GM12878 (cell line): Measurements from ENCODE around the gene IKZF1. TPM values are rescaled to one million over a fixed set of nuclear protein-coding genes. Genes with fewer than 3 reads are reported as not detected.

Source experiments
- ATAC-seq: fragments of 200-7000 bp; cut with Tn5 transposase; 3 replicates; pipeline ENCODE4 v1.9.1; 2020; ENCODE audit warnings: mild to moderate bottlenecking, moderate library complexity
- BruUV-seq: library from RNA; stranded (reverse); fragments of 400-500 nt; replicated peaks from 2 replicates; lab custom pipeline; 2021; lab: Mats Ljungman, UMichigan
- CTCF ChIA-PET: fragments of 300-600 bp; sonication (Branson Sonifier 250); formaldehyde crosslinking; extraction: SDS; loops from one replicate; lab custom pipeline; 2021; ENCODE audit warnings: inconsistent platforms; lab: Yijun Ruan, JAX
- POLR2A ChIA-PET: fragments of 350-600 bp; formaldehyde crosslinking; extraction: SDS; loops from one replicate; lab custom pipeline; 2021; ENCODE audit warnings: inconsistent platforms; lab: Charles Lee
- RAD21 ChIA-PET: fragments of 300-600 bp; sonication (Branson Sonifier 250); formaldehyde crosslinking; loops from one replicate; lab custom pipeline; 2023; ENCODE audit warnings: antibody characterized with exemption; ENCODE audit not compliant: unreplicated experiment; lab: Charles Lee
- SMC1A ChIA-PET: fragments of 300-600 bp; sonication (Branson Sonifier 250); formaldehyde crosslinking; loops from one replicate; lab custom pipeline; 2023; ENCODE audit not compliant: unreplicated experiment, uncharacterized antibody; lab: Charles Lee
- DNase-seq: peaks from one replicate; pipeline ENCODE4 v3.0.0-alpha.2; 2011; ENCODE audit warnings: low read depth, low spot score
- FAIRE-seq: peaks from 3 replicates; lab custom pipeline; 2011; peaks lifted over from hg19 to GRCh38; lab: Jason Lieb, UNC
- H2AFZ ChIP-seq: 2 replicates; pipeline ENCODE4 v1.6.0; 2011; ENCODE audit warnings: low read depth, low read length, control low read depth; ENCODE audit not compliant: control insufficient read depth
- H3K27ac ChIP-seq: 2 replicates; pipeline ENCODE4 v1.5.1; 2011; ENCODE audit warnings: control low read depth; ENCODE audit not compliant: control insufficient read depth, insufficient read depth
- H3K27me3 ChIP-seq, 2 experiments: replicated peaks in 1 of 2; 2 replicates each; pipeline versions ENCODE4 v1.6.0 to v1.6.1; 2011; ENCODE audit warnings: low read length in 1 of 2; ENCODE audit not compliant: control insufficient read depth in 2 of 2, insufficient read depth in 2 of 2
- H3K36me3 ChIP-seq, 2 experiments: 2 replicates each; pipeline ENCODE4 v1.5.1; 2011; ENCODE audit warnings: low read length in 1 of 2; ENCODE audit not compliant: control insufficient read depth in 2 of 2, insufficient read depth in 2 of 2
- H3K4me1 ChIP-seq: 2 replicates; pipeline ENCODE4 v1.6.1; 2011; ENCODE audit warnings: mild to moderate bottlenecking, low read length, moderate library complexity, mixed read lengths; ENCODE audit not compliant: control insufficient read depth, insufficient read depth
- H3K4me2 ChIP-seq: 2 replicates; pipeline ENCODE4 v1.6.0; 2011; ENCODE audit warnings: control low read depth; ENCODE audit not compliant: control insufficient read depth, insufficient read depth
- H3K4me3 ChIP-seq: fragments of 200-600 bp; sonication (generic); 2 replicates; pipeline ENCODE4 v1.5.1; 2016
- H3K79me2 ChIP-seq: 2 replicates; pipeline ENCODE4 v1.6.0; 2011; ENCODE audit warnings: low read length; ENCODE audit not compliant: control insufficient read depth, insufficient read depth
- H3K9ac ChIP-seq: 2 replicates; pipeline ENCODE4 v1.8.0; 2011; ENCODE audit warnings: low read length, control low read depth, mixed read lengths; ENCODE audit not compliant: control insufficient read depth, insufficient read depth
- H3K9me3 ChIP-seq: replicated peaks from 3 replicates; pipeline ENCODE4 v1.5.1; 2011; ENCODE audit warnings: mild to moderate bottlenecking, low read length; ENCODE audit not compliant: control insufficient read depth, insufficient read depth
- H4K20me1 ChIP-seq: 2 replicates; pipeline ENCODE4 v1.6.0; 2011; ENCODE audit not compliant: control insufficient read depth, insufficient read depth
- ATF7 ChIP-seq: fragments of 450-650 bp; IDR thresholded peaks from 2 replicates; pipeline ENCODE4 v1.6.1; 2016; ENCODE audit warnings: low read depth, mild to moderate bottlenecking
- CBFB ChIP-seq: IDR thresholded peaks from 2 replicates; pipeline ENCODE4 v1.6.1; 2016; ENCODE audit warnings: antibody characterized with exemption, low read depth
- CHD2 ChIP-seq: IDR thresholded peaks from 2 replicates; pipeline ENCODE4 v1.6.1; 2011; ENCODE audit warnings: low read depth, low read length, improper control_type of control experiment, borderline replicate concordance
- EZH2 ChIP-seq: IDR thresholded peaks from 2 replicates; pipeline ENCODE4 v1.6.1; 2012; ENCODE audit warnings: low read depth, mild to moderate bottlenecking, control low read depth, inconsistent platforms, low read length, borderline replicate concordance; ENCODE audit not compliant: control insufficient read depth
- HSF1 ChIP-seq: fragments of 150-350 bp; IDR thresholded peaks from 2 replicates; pipeline ENCODE4 v1.6.1; 2014; ENCODE audit warnings: mild to moderate bottlenecking, low read depth, low read length
- JUND ChIP-seq: IDR thresholded peaks from 2 replicates; pipeline ENCODE4 v1.6.1; 2012; ENCODE audit warnings: low read depth, mild to moderate bottlenecking, low read length, improper control_type of control experiment, moderate library complexity
- MEF2B ChIP-seq: fragments of 450-650 bp; IDR thresholded peaks from 2 replicates; pipeline ENCODE4 v1.6.1; 2018; ENCODE audit warnings: mild to moderate bottlenecking, moderate library complexity; ENCODE audit not compliant: partially characterized antibody, poor library complexity, severe bottlenecking
- MTA3 ChIP-seq: IDR thresholded peaks from 2 replicates; pipeline ENCODE4 v1.6.1; 2012; ENCODE audit warnings: low read length, inconsistent platforms, borderline replicate concordance
- MYC ChIP-seq: IDR thresholded peaks from 2 replicates; pipeline ENCODE4 v1.6.1; 2011; ENCODE audit warnings: mild to moderate bottlenecking, low read length, moderate library complexity, inconsistent platforms; ENCODE audit not compliant: insufficient read depth, insufficient replicate concordance, insufficient read length, severe bottlenecking
- NFIC ChIP-seq: IDR thresholded peaks from 2 replicates; pipeline ENCODE4 v1.6.1; 2012; ENCODE audit warnings: low read depth, mild to moderate bottlenecking, inconsistent platforms, low read length, moderate library complexity
- NFXL1 ChIP-seq: fragments of 450-650 bp; IDR thresholded peaks from 2 replicates; pipeline ENCODE4 v1.6.1; 2017; ENCODE audit warnings: antibody characterized with exemption, mild to moderate bottlenecking, borderline replicate concordance
- POLR2AphosphoS5 ChIP-seq: IDR thresholded peaks from 2 replicates; pipeline ENCODE4 v1.6.1; 2011; ENCODE audit warnings: mild to moderate bottlenecking, low read length, inconsistent platforms
- RB1 ChIP-seq: fragments of 450-650 bp; formaldehyde crosslinking; IDR thresholded peaks from 2 replicates; pipeline ENCODE4 v1.6.1; 2017; ENCODE audit warnings: mild to moderate bottlenecking, borderline replicate concordance
- SMC3 ChIP-seq: IDR thresholded peaks from 2 replicates; pipeline ENCODE4 v1.6.1; 2011; ENCODE audit warnings: low read length, improper control_type of control experiment, borderline replicate concordance
- STAT3 ChIP-seq: IDR thresholded peaks from 2 replicates; pipeline ENCODE4 v1.6.1; 2011; ENCODE audit warnings: low read depth, low read length, improper control_type of control experiment
- TAF1 ChIP-seq: IDR thresholded peaks from 2 replicates; pipeline ENCODE4 v1.6.1; 2011; ENCODE audit warnings: mild to moderate bottlenecking, low read depth, low read length, borderline replicate concordance
- YY1 ChIP-seq: IDR thresholded peaks from 2 replicates; pipeline ENCODE4 v1.6.1; 2011; ENCODE audit warnings: low read depth, mild to moderate bottlenecking, low read length
- WGBS: methylation state at CpG from one replicate; pipeline ENCODE4 v1.1.6; 2016; ENCODE audit warnings: low lambda C conversion rate; ENCODE audit not compliant: insufficient replicate concordance, insufficient coverage; ENCODE audit errors: missing lambda C conversion rate; 5-methylcytosine and 5-hydroxymethylcytosine counted together
- in situ Hi-C: fragments of 300-500 bp; cut with MboI; formaldehyde crosslinking; loops from 9 replicates; pipeline ENCODE4 v1.14.3; 2018; ENCODE audit warnings: mixed read lengths
- intact Hi-C: fragments of 100-400 bp; cut with micrococcal nuclease; formaldehyde crosslinking; loops from one replicate; pipeline ENCODE4 v1.14.2; 2022; ENCODE audit not compliant: unreplicated experiment
- polyA plus RNA-seq, 11 experiments: library from polyadenylated mRNA; depleted of rRNA in 4 of 11; unstranded in 6 of 11; stranded (reverse) in 5 of 11; fragments of >200 nt; fragmentation: Nextera tagmentation in 4 of 11; fragmentation: Illumina TruSeq in 1 of 11; extraction: Ambion mirVana in 4 of 11; extraction: Trizol in 1 of 11; gene quantifications; 1 replicate in 1 of 11; 2 replicates in 10 of 11; pipeline versions ENCODE4 v1.2.1 to v1.2.3, GENCODE V29; 2011 to 2016; ENCODE audit warnings: inconsistent platforms in 2 of 11, missing spikeins in 2 of 11, low read depth in 1 of 11
- total RNA-seq, 4 experiments: library from RNA; depleted of rRNA in 3 of 4; stranded (reverse); fragments of >200 nt in 3 of 4; fragmentation: Illumina TruSeq in 1 of 4; extraction: Trizol in 1 of 4; gene quantifications; 2 replicates each; pipeline versions ENCODE4 v1.2.1 to v1.2.3, GENCODE V29; 2013 to 2021
- TF ChIP-seq, protein P1 (sequence below): IDR thresholded peaks from 2 replicates; pipeline ENCODE4 v1.6.1; 2012; ENCODE audit warnings: low read depth, low read length, improper control_type of control experiment
- TF ChIP-seq, protein P2 (sequence below): fragments of 450-650 bp; IDR thresholded peaks from 2 replicates; pipeline ENCODE4 v1.6.1; 2016; ENCODE audit warnings: mild to moderate bottlenecking

IKZF1 gene
- total and polyA plus RNA-seq, 10 of the 15 experiments (the other 5 are each of a cell fraction or from before 2014, with no cell fraction given): 27.2 to 125 (median 71.6) TPM

DNA sequence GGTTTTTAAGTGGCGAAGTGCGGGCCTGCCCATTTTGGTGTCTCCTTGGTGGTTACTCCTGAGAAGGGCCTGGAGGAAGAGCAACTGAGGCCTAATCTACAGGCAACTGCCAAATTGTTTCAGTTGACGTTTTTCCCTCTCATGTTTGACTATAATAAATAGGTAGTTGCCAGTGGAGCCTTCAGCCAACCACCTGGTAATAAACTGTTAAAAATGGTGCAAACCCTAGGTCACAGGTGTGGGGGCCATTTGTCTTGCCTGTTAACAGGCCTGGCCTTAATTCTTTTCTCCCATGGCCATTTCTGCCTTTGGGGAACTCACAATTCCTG lies 3.7 kb downstream of the IKZF1 start (continued):
- TF ChIP-seq MYC (no peak), CBFB (0 out of 2 replicates have a peak, but pooled peaks have one; percentile 19)

- H3K79me2 ChIP-seq: peaks cover 93% of the 10 kb centered on the region
- peaks cover 20% of the 10 kb centered on the region for H3K4me1 ChIP-seq
- peak overlapping the region; percentile 67 for H3K27ac ChIP-seq
- ChIA-PET SMC1A (interaction anchor here (0.8 to 12.9 kb wide), 19 partner anchors 13 to 166 kb away, joined by 3 to 356 read pairs (median 25); no protein-coding TSS in a partner anchor), CTCF (interaction anchor here (1.1 to 14.5 kb wide), 13 partner anchors 9 to 166 kb away, joined by 3 to 250 read pairs (median 8); no protein-coding TSS in a partner anchor), RAD21 (interaction anchor here (1.3 to 13.0 kb wide), 16 partner anchors 9 to 165 kb away, joined by 3 to 293 read pairs (median 19); no protein-coding TSS in a partner anchor), POLR2A (interaction anchor here (0.7 to 12.6 kb wide), 11 partner anchors 11 to 187 kb away, joined by 3 to 165 read pairs (median 4); no protein-coding TSS in a partner anchor)
- H3K27me3 ChIP-seq: no peaks in the 10 kb centered on the region
- ATAC-seq (peak; percentile 41), DNase-seq (no peak), FAIRE-seq (no peak)
- peak overlapping the region; percentile 24; the same call in 1 of the 2 replicates for H2AFZ ChIP-seq
- in situ Hi-C loops (no loop called here), intact Hi-C loops (loop anchor here (2.0 to 5.0 kb wide), 2 partner anchors 44 to 109 kb away; no protein-coding TSS in a partner anchor)
- peak overlapping the region; percentile 71 for H3K4me2 ChIP-seq
- WGBS: 2% methylated on average over 18 of the region's 18 CpGs
- peak overlapping the region; percentile 71 for H3K4me3 ChIP-seq
- peak overlapping the region; percentile 50 for H3K9ac ChIP-seq
- H4K20me1 ChIP-seq: no peaks in the 10 kb centered on the region
- no TSS peak for BruUV-seq
- H3K36me3 ChIP-seq: no peaks in the 10 kb centered on the region
- no peaks in the 10 kb centered on the region for H3K9me3 ChIP-seq
- TF ChIP-seq YY1: 0 out of 2 replicates have a peak, but pooled peaks have one; percentile 29
- TF ChIP-seq, protein P1, sequence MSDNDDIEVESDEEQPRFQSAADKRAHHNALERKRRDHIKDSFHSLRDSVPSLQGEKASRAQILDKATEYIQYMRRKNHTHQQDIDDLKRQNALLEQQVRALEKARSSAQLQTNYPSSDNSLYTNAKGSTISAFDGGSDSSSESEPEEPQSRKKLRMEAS: no peak
- peak; percentile 75; the same call in 1 of the 2 replicates for TF ChIP-seq NFIC
- TF ChIP-seq JUND: no peak
- TF ChIP-seq NFXL1: no peak
- peak; percentile 33; the same call in 1 of the 2 replicates for TF ChIP-seq MTA3
- TF ChIP-seq, protein P2, sequence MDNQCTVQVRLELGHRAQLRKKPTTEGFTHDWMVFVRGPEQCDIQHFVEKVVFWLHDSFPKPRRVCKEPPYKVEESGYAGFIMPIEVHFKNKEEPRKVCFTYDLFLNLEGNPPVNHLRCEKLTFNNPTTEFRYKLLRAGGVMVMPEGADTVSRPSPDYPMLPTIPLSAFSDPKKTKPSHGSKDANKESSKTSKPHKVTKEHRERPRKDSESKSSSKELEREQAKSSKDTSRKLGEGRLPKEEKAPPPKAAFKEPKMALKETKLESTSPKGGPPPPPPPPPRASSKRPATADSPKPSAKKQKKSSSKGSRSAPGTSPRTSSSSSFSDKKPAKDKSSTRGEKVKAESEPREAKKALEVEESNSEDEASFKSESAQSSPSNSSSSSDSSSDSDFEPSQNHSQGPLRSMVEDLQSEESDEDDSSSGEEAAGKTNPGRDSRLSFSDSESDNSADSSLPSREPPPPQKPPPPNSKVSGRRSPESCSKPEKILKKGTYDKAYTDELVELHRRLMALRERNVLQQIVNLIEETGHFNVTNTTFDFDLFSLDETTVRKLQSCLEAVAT: peak; percentile 27; the same call in 1 of the 2 replicates
- TF ChIP-seq MEF2B: no peak
- no peak for TF ChIP-seq ATF7
- no peak for TF ChIP-seq POLR2AphosphoS5
- TF ChIP-seq STAT3: no peak
- no peak for TF ChIP-seq SMC3
- no peak for TF ChIP-seq CHD2
- TF ChIP-seq HSF1: no peak
- no peak for TF ChIP-seq EZH2
- TF ChIP-seq TAF1: no peak
- TF ChIP-seq RB1: peak; percentile 51; the same call in 1 of the 2 replicates
Observed at GRCh38 chr7:50308532-50309385, 4.2 kb downstream of the IKZF1 start.
